K562 (cell line): ENCODE results near the gene FARSA. TPM values are rescaled to one million over a fixed set of nuclear protein-coding genes. Genes with fewer than 3 reads are reported as not detected.
A peak's percentile ranks its signal among the peaks of the same experiment; 100 is the strongest.
"Not testable (repeated sequence)": the region's sequence is repeated elsewhere in the genome, so short reads cannot be mapped to it uniquely, and the experiment has no call there.

ENCODE experiments used
- ATAC-seq: fragments of 200-7000 bp; cut with Tn5 transposase; 3 replicates; pipeline ENCODE4 v1.9.1; 2020; ENCODE audit warnings: moderate library complexity
- BruUV-seq: library from RNA; stranded (reverse); fragments of 400-500 nt; replicated peaks from 2 replicates; lab custom pipeline; 2021; lab: Mats Ljungman, UMichigan
- CTCF ChIA-PET: fragments of 300-600 bp; formaldehyde crosslinking; extraction: SDS; loops from one replicate; lab custom pipeline; 2021; ENCODE audit warnings: low intra/inter-chr PET ratio; lab: Yijun Ruan, JAX
- POLR2A ChIA-PET: fragments of 300-600, 350-650 bp; sonication (Branson Sonifier 250); formaldehyde crosslinking; extraction: SDS; loops from one replicate; lab custom pipeline; 2021; ENCODE audit warnings: antibody characterized with exemption, inconsistent platforms; lab: Yijun Ruan, JAX
- DNase-seq, 4 experiments: peaks; one replicate each; pipeline versions ENCODE4 v3.0.0 to v3.0.0-alpha.2; 2011 to 2018; ENCODE audit warnings: low spot score in 3 of 4, mixed read lengths in 3 of 4; ENCODE audit errors: extremely low read depth in 1 of 4
- FAIRE-seq: peaks from 2 replicates; lab custom pipeline; 2011; peaks lifted over from hg19 to GRCh38; lab: Jason Lieb, UNC
- H2AFZ ChIP-seq: 2 replicates; pipeline ENCODE4 v1.6.0; 2011; ENCODE audit warnings: low read depth, low read length, control low read depth, inconsistent platforms
- H3K27ac ChIP-seq: fragments of 200-600 bp; 3 replicates; pipeline ENCODE4 v1.8.0; 2011; ENCODE audit warnings: low read depth, mild to moderate bottlenecking, control low read depth, inconsistent platforms, low read length, moderate library complexity, mixed read lengths; ENCODE audit errors: extremely low read depth
- H3K27me3 ChIP-seq, 2 experiments: fragments of 300-600 bp in 1 of 2; 2 replicates in 1 of 2; 3 replicates in 1 of 2; pipeline versions ENCODE4 v1.6.0 to v1.8.0; 2011; ENCODE audit warnings: inconsistent platforms in 2 of 2, low read length in 2 of 2, mild to moderate bottlenecking in 1 of 2, mixed read lengths in 1 of 2, moderate library complexity in 1 of 2; ENCODE audit not compliant: control insufficient read depth in 2 of 2, insufficient read depth in 2 of 2
- H3K36me3 ChIP-seq: fragments of 300-600 bp; 3 replicates; pipeline ENCODE4 v1.8.0; 2011; ENCODE audit warnings: mild to moderate bottlenecking, low read length, inconsistent platforms; ENCODE audit not compliant: control insufficient read depth, insufficient read depth
- H3K4me1 ChIP-seq, 2 experiments: fragments of 200-600 bp in 1 of 2; replicated peaks in 1 of 2; 2 replicates in 1 of 2; 3 replicates in 1 of 2; pipeline versions ENCODE4 v1.5.1 to v1.8.0; 2011; ENCODE audit warnings: inconsistent platforms in 2 of 2, low read length in 2 of 2, mild to moderate bottlenecking in 1 of 2, mixed read lengths in 1 of 2, moderate library complexity in 1 of 2; ENCODE audit not compliant: control insufficient read depth in 2 of 2, insufficient read depth in 2 of 2
- H3K4me2 ChIP-seq: 2 replicates; pipeline ENCODE4 v1.6.1; 2011; ENCODE audit warnings: low read length, control low read depth, inconsistent platforms, mixed read lengths; ENCODE audit not compliant: insufficient read depth
- H3K4me3 ChIP-seq: fragments of 200-600 bp; sonication (generic), shearing (Covaris generic); 2 replicates; pipeline ENCODE4 v1.5.1; 2016; ENCODE audit warnings: control low read depth, inconsistent platforms
- H3K79me2 ChIP-seq: fragments of 200-600 bp; 3 replicates; pipeline ENCODE4 v1.8.0; 2011; ENCODE audit warnings: low read length, inconsistent platforms; ENCODE audit not compliant: control insufficient read depth, insufficient read depth
- H3K9ac ChIP-seq, 2 experiments: 2 replicates each; pipeline versions ENCODE4 v1.6.0 to v1.6.1; 2011; ENCODE audit warnings: low read depth in 2 of 2, low read length in 2 of 2, control low read depth in 1 of 2, inconsistent platforms in 1 of 2, mild to moderate bottlenecking in 1 of 2, mixed read lengths in 1 of 2; ENCODE audit not compliant: insufficient read depth in 1 of 2
- H3K9me1 ChIP-seq: one replicate; pipeline ENCODE4 v1.6.0; 2011; ENCODE audit warnings: inconsistent platforms, mild to moderate bottlenecking, low read length, moderate library complexity; ENCODE audit not compliant: control insufficient read depth, insufficient read depth
- H3K9me3 ChIP-seq: replicated peaks from 2 replicates; pipeline ENCODE4 v1.5.1; 2011; ENCODE audit warnings: low read depth, low read length, inconsistent platforms; ENCODE audit not compliant: control insufficient read depth, insufficient read depth
- H4K20me1 ChIP-seq: replicated peaks from 2 replicates; pipeline ENCODE4 v1.6.1; 2011; ENCODE audit warnings: low read length, inconsistent platforms, mixed read lengths; ENCODE audit not compliant: control insufficient read depth, insufficient read depth
- CBX8 ChIP-seq: fragments of 200-600 bp; sonication (generic); IDR thresholded peaks from 2 replicates; pipeline ENCODE4 v1.6.1; 2012; ENCODE audit warnings: borderline replicate concordance, mixed run types, low read depth, mild to moderate bottlenecking, moderate library complexity, mixed read lengths, low read length, control low read depth, inconsistent platforms; ENCODE audit not compliant: poor library complexity, severe bottlenecking; ENCODE audit errors: extremely low read depth
- ZNF121 ChIP-seq: sonication (generic); formaldehyde crosslinking; conservative IDR thresholded peaks from 2 replicates; pipeline ENCODE4 v1.8.0; 2022; ENCODE audit warnings: missing genetic modification reagents
- WGBS: fragments of 100-300 bp; shearing (Covaris generic); methylation state at CpG from one replicate; pipeline ENCODE4 v1.1.6; 2016; ENCODE audit warnings: low coverage, mixed read lengths; ENCODE audit not compliant: insufficient coverage; ENCODE audit errors: missing lambda C conversion rate; 5-methylcytosine and 5-hydroxymethylcytosine counted together
- in situ Hi-C: fragments of 300-500 bp; cut with MboI; formaldehyde crosslinking; loops from 4 replicates; pipeline ENCODE4 v1.15.0; 2018; ENCODE audit warnings: inconsistent platforms, mixed read lengths
- intact Hi-C: fragments of 100-400 bp; cut with micrococcal nuclease; formaldehyde crosslinking; loops from 2 replicates; pipeline ENCODE4 v1.14.2; 2022
- polyA plus RNA-seq, 8 experiments: library from polyadenylated mRNA; depleted of rRNA in 4 of 8; stranded (reverse) in 5 of 8; unstranded in 3 of 8; fragments of >200 nt; fragmentation: Nextera tagmentation in 2 of 8; fragmentation: Illumina TruSeq in 1 of 8; extraction: Ambion mirVana in 2 of 8; extraction: Trizol in 1 of 8; gene quantifications; 2 replicates each; pipeline versions ENCODE4 v1.2.1 to v1.2.3, GENCODE V29; 2011 to 2014; ENCODE audit warnings: inconsistent platforms in 1 of 8, missing spikeins in 1 of 8
- total RNA-seq, 7 experiments: library from RNA; depleted of rRNA in 6 of 7; stranded (reverse); fragments of >200 nt in 6 of 7; fragmentation: Illumina TruSeq in 2 of 7; extraction: Trizol in 2 of 7; gene quantifications; 2 replicates each; pipeline versions ENCODE4 v1.2.1 to v1.2.3, GENCODE V29; 2011 to 2021; ENCODE audit warnings: low replicate concordance in 1 of 7

The FARSA gene
- total and polyA plus RNA-seq, 9 of the 15 experiments (the other 6 are each of a cell fraction or from before 2014, with no cell fraction given): 25.2 to 237 (median 89.6) TPM

DNA sequence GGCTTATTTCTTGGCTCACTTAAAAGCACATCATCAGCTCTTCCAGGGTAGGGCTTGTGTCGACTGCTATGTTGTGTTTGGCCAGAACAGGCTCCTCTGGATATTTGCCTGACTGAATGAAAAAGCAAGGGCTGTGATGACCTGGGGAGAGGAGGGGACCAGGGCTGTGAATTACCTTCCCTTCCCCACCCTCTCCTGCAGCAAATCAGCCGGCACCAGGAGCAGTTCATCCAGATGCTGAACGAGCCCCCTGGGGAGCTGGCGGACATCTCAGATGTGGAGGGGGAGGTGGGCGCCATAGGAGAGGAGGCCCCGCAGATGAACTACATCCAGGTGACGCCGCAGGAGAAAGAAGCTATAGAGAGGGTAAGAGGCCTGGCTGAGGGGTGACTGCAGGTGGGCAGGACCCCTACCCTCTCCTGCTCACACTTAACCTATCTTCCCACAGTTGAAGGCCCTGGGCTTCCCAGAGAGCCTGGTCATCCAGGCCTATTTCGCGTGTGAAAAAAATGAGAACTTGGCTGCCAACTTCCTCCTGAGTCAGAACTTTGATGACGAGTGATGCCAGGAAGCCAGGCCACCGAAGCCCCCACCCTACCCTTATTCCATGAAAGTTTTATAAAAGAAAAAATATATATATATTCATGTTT, 19.1 kb upstream of the FARSA start (continued):
- TF ChIP-seq CBX8: no peak

DNA sequence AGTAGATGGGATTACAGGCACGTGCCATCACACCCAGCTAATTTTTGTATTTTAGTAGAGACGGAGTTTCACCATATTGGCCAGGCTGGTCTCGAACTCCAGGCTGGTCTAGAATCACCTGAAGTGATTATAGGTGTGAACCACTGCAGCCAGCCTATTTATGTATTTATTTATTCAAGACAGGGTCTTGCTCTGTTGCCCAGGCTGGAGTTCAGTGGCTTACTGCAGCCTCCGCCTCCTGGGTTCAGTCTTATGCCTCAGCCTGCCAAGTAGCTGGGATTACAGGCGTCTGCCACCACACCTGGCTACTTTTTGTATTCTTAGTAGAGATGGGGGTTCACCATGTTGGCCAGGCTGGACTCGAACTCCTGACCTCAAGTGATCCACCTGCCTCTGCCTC, 18.5 kb upstream of the FARSA start:
- Histone ChIP-seq H3K36me3 (peaks cover 84% of the 10 kb centered on the region), H3K4me1 (peaks cover 8 to 54% of the 10 kb centered on the region in 2 experiments; a peak in 4 of 5 replicates), H3K79me2 (peaks cover 66% of the 10 kb centered on the region)
- H3K4me3 ChIP-seq, H4K20me1 ChIP-seq, FAIRE-seq, H3K9ac ChIP-seq, H3K27ac ChIP-seq, H3K27me3 ChIP-seq, H3K9me1 ChIP-seq, H3K4me2 ChIP-seq, in situ Hi-C loops, ATAC-seq, intact Hi-C loops, H3K9me3 ChIP-seq, BruUV-seq, H2AFZ ChIP-seq, DNase-seq, CTCF ChIA-PET: not testable (repeated sequence)
- TF ChIP-seq ZNF121 (CRISPR knock-in tag): peak; percentile 52
- POLR2A ChIA-PET: interaction anchor here (0.6 to 1.7 kb wide), 5 partner anchors 13 to 401 kb away, joined by 3 to 7 read pairs (median 3); partner anchors contain the start of gene ZNF564
- WGBS: 89% methylated on average over 6 of the region's 6 CpGs
